ENCODE measurements around the gene ARHGAP4.

ARHGAP4 gene

DNA sequence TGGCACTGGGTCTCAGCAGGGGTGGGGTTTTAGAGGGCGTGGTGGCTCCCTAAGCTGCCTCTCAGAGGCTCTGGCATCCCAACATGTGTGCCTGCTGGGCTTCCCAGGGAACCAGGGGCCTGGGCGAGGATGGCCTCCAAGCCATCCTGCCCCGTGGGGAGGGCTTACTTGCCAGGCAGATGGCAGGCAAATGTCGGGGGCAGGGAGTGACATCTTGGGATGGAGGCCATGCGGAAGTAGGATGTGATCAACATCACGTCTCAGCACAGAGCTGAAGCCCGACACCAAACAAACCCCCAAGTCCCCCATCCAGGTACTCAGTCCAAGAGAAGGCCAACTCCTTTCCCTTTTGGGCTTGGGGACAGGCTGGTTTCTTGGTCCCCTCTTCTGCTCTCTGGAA lies 44.8 kb downstream of the ARHGAP4 start:
- no peaks in the 10 kb centered on the region for H3K4me1 ChIP-seq (ENCODE audit: insufficient read depth, low read length)
- no peak overlapping the region for H3K27ac ChIP-seq (ENCODE audit: low read depth, low read length)
- H3K9me3 ChIP-seq (ENCODE audit: low read length), result no peaks in the 10 kb centered on the region
- no peak overlapping the region for H3K4me3 ChIP-seq (ENCODE audit: low read depth in 1 of 2, low read length in 2 of 2)
- no peak overlapping the region for H3K9ac ChIP-seq (ENCODE audit: low read length)
- H3K27me3 ChIP-seq (ENCODE audit: control insufficient read depth in 1 of 2, insufficient read depth in 2 of 2, low read length in 2 of 2), result peaks cover 35 to 81% of the 10 kb centered on the region in 2 donors
- H3K36me3 ChIP-seq (ENCODE audit: insufficient read depth, low read length), result no peaks in the 10 kb centered on the region

DNA sequence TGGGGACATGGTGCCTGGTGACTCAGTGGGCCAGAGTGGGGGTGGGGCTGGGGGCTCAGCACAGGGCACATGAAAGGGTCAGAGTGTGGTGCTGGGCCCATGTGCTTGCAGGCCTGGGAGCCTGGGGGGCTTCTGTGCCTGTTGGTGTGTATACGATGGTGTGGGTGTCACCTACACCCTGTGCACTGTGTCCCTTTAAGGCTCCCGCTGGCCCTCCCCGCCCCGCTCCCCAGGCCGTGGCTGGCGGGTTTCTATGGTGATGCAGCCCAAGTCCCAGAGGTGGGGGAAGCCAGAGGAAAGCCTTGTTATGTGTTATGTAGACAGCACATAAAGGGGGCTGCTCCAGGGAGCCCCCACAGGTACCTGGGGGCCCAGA lies 45.6 kb downstream of the ARHGAP4 start:
- no peak overlapping the region for H3K9ac ChIP-seq (ENCODE audit: low read length)
- no peaks in the 10 kb centered on the region for H3K36me3 ChIP-seq (ENCODE audit: insufficient read depth, low read length)
- no peak overlapping the region for H3K4me3 ChIP-seq (ENCODE audit: low read depth in 1 of 2, low read length in 2 of 2)
- no peak overlapping the region for H3K27ac ChIP-seq (ENCODE audit: low read depth, low read length)
- peaks cover 38 to 86% of the 10 kb centered on the region in 2 donors for H3K27me3 ChIP-seq (ENCODE audit: control insufficient read depth in 1 of 2, insufficient read depth in 2 of 2, low read length in 2 of 2)
- H3K9me3 ChIP-seq (ENCODE audit: low read length), result no peaks in the 10 kb centered on the region
- no peaks in the 10 kb centered on the region for H3K4me1 ChIP-seq (ENCODE audit: insufficient read depth, low read length)

DNA sequence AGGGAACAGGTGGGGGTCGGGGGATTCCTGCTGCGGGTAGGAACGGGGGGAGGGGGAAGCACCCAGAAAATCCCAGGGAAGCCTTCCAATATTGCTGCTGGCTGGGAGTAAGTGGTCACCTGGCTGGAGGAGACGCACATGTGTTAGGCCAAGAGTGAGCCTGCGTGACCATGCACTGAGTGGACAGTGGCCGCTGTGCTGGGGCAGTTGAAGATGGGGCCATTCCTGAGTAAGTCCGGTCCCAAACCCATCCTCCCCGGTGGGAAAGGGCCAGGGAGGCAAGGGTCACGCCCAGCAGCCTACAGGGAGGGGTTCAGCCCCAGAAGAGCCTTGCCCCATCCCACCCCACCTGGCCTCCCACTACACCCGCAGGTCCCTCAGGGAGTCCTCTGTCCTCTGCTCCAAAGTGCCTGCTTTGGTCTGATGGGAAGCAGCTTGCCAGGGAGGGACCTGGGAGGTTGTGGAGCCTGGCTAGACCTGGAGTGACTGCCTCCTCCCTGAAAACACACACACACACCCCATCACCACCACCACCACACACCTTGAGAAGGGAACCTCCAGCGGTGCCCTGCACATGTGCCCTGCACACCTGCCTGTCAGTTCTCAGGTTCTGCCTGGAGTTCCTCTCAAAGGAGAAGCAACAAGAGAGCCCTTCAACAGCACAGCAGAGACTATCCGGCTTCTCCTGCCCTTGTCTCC lies 46.2 kb downstream of the ARHGAP4 start:
- Histone ChIP-seq H3K27me3 (ENCODE audit: control insufficient read depth in 1 of 2, insufficient read depth in 2 of 2, low read length in 2 of 2) (peaks cover 33 to 82% of the 10 kb centered on the region in 2 donors), H3K4me3 (ENCODE audit: low read depth in 1 of 2, low read length in 2 of 2) (no peak overlapping the region), H3K27ac (ENCODE audit: low read depth, low read length) (no peak overlapping the region), H3K9ac (ENCODE audit: low read length) (no peak overlapping the region), H3K36me3 (ENCODE audit: insufficient read depth, low read length) (no peaks in the 10 kb centered on the region), H3K4me1 (ENCODE audit: insufficient read depth, low read length) (no peaks in the 10 kb centered on the region), H3K9me3 (ENCODE audit: low read length) (no peaks in the 10 kb centered on the region)

DNA sequence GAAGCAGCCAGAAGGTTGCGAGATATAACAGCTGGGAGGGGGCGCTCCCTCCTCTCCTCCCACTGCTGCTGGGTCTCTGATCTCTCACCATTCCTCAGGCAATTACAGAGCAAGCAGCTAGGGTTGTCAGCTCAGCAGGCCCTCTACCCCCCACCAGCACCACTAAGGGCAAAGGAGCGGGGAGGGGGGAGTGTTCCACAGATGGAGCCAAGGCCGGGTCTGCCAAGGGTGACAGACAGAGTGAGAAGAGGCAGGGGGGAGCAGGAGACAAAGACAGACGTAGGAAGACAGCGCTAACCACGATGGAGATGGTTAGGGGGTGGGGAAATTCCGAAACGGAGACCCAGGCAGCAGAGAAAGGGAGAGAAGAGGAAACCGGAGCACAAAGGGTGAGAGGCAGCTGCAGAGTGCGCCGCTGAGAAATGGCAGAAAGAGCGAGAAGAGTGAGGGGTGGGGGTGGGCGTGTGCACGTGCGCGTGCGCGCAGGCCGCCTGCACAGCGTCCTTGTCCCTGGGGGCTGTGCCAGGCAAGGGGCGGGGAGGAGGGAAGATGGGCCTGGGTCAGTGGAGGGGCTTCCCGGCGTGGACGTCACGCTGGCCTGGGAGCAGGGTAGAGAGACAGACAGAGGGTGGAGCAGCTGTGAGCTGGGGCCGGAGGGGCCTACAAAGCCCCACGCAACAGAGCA lies 47.0 kb downstream of the ARHGAP4 start:
- H3K9me3 ChIP-seq (ENCODE audit: low read length), result no peaks in the 10 kb centered on the region
- no peaks in the 10 kb centered on the region for H3K4me1 ChIP-seq (ENCODE audit: insufficient read depth, low read length)
- no peaks in the 10 kb centered on the region for H3K36me3 ChIP-seq (ENCODE audit: insufficient read depth, low read length)
- peaks cover 25 to 80% of the 10 kb centered on the region in 2 donors for H3K27me3 ChIP-seq (ENCODE audit: control insufficient read depth in 1 of 2, insufficient read depth in 2 of 2, low read length in 2 of 2)
- no peak overlapping the region for H3K27ac ChIP-seq (ENCODE audit: low read depth, low read length)
- no peak overlapping the region for H3K4me3 ChIP-seq (ENCODE audit: low read depth in 1 of 2, low read length in 2 of 2)
- H3K9ac ChIP-seq (ENCODE audit: low read length), result no peak overlapping the region

DNA sequence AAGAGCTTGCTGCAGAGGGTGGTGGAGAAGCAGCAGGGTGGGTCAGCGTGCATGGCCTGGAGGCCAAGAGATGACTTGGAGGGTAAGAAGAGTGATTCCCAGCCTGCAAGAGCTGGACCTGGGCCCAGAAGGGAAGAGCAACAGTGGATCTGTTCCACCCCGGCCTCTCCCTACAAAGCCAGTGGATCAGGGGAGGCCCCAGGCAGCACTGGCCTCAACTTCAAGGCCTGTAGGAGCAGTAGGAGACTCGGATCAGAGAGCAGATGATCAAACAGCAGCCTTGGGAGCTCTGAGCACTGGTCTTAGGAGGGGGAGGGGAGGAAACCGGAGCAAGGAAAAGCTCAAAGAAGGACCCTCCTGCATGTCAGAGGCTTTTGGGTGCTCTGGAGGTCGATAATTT lies 47.7 kb downstream of the ARHGAP4 start:
- Histone ChIP-seq H3K9ac (ENCODE audit: low read length) (no peak overlapping the region), H3K27ac (ENCODE audit: low read depth, low read length) (no peak overlapping the region), H3K27me3 (ENCODE audit: control insufficient read depth in 1 of 2, insufficient read depth in 2 of 2, low read length in 2 of 2) (peaks cover 18 to 80% of the 10 kb centered on the region in 2 donors), H3K36me3 (ENCODE audit: insufficient read depth, low read length) (no peaks in the 10 kb centered on the region), H3K4me3 (ENCODE audit: low read depth in 1 of 2, low read length in 2 of 2) (no peak overlapping the region), H3K4me1 (ENCODE audit: insufficient read depth, low read length) (no peaks in the 10 kb centered on the region), H3K9me3 (ENCODE audit: low read length) (no peaks in the 10 kb centered on the region)

DNA sequence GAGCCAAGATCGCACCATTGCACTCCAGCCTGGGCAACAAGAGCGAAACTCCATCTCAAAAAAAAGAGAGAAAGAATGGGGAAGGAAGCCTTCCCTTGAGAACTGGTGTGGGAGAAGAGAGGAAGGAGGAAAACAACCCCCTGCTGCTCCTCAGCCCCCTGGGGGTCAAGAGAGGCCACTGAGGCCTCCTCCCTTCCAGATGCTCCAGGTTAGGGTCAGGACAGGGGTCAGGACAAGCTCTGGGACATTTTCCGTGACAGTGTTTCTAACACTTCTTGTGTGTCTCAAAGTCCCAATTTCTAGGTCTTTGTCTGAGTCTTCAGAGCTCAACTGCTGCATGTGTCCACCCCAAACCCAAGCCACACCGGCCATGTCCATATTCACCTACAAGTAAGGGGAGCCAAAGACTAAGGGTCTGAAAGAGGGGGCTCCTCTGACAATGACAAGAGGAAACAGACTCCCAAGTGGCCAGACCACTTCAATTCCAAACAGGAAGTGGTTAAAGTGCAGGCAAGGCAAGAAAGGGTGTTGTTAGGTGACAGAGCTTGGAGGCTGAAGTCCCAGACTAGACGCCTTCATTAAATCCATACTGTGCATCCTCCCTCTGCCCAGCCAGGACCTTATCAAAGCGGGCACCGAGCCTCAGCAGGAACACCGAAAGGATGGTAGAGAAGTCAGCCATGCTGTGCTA lies 48.3 kb downstream of the ARHGAP4 start:
- Histone ChIP-seq H3K4me3 (ENCODE audit: low read depth in 1 of 2, low read length in 2 of 2) (no peak overlapping the region), H3K36me3 (ENCODE audit: insufficient read depth, low read length) (no peaks in the 10 kb centered on the region), H3K9me3 (ENCODE audit: low read length) (no peaks in the 10 kb centered on the region), H3K27me3 (ENCODE audit: control insufficient read depth in 1 of 2, insufficient read depth in 2 of 2, low read length in 2 of 2) (peaks cover 18 to 79% of the 10 kb centered on the region in 2 donors), H3K4me1 (ENCODE audit: insufficient read depth, low read length) (no peaks in the 10 kb centered on the region), H3K9ac (ENCODE audit: low read length) (no peak overlapping the region), H3K27ac (ENCODE audit: low read depth, low read length) (no peak overlapping the region)

DNA sequence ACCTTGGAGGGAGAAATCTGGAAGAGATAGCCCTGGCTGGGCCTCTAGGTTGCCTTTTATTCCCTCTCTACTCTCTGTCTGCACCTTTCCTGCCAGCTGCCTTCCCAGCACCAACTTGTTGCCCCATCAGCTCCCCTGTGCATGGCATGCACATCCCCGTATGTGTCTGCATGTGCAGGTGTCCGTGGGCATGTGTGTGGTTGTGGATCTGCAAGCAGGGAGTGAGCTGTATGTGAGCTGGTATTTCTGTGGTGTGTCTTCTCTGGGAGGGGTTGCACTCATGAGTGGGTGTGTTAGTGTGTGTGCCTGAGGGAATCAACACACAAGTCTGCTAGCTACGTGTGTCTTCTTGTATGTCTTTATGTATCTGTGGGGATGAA lies 50.0 kb downstream of the ARHGAP4 start:
- Histone ChIP-seq H3K4me3 (ENCODE audit: low read depth in 1 of 2, low read length in 2 of 2) (no peak overlapping the region), H3K9me3 (ENCODE audit: low read length) (no peaks in the 10 kb centered on the region), H3K9ac (ENCODE audit: low read length) (no peak overlapping the region), H3K4me1 (ENCODE audit: insufficient read depth, low read length) (no peaks in the 10 kb centered on the region), H3K27me3 (ENCODE audit: control insufficient read depth in 1 of 2, insufficient read depth in 2 of 2, low read length in 2 of 2) (peaks cover 7 to 69% of the 10 kb centered on the region in 2 donors), H3K36me3 (ENCODE audit: insufficient read depth, low read length) (no peaks in the 10 kb centered on the region), H3K27ac (ENCODE audit: low read depth, low read length) (no peak overlapping the region)

DNA sequence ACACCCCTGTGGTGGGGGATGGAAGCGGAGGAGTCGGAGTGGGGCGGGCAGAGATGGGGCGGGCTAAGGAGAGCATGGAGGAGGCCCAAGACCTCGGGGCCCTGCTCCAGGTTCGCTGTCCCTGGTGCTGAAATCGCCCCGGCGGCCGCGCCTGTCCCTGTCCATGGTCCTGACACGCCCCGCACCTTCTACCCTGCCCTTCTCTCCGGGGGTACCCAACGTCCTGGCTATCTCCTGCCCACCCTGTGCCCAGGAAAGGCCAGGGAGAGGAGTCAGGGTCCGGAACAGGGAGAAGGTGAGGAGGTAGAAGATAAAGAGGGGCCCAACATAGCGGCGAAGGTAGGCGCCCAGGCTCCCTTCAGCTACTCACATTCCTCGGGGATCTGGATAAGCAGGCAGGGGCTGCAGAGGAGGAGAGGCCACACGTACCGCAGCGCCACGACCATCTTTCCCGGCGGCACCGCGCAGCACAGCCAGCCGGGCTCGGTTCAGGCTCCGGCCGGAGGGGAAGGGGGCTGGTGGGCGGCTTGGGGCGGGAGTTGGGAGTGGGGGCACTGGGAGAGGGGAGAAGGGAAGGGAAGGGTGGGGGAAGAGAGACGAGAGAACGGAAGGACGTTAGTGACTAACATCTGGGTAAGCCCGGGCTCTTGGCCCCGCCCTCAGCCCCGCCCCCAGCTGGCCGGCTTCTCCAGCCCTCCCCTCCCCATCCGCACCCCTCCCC lies 50.5 kb downstream of the ARHGAP4 start:
- H3K27me3 ChIP-seq (ENCODE audit: control insufficient read depth in 1 of 2, insufficient read depth in 2 of 2, low read length in 2 of 2), result peaks cover 4 to 64% of the 10 kb centered on the region in 2 donors
- no peak overlapping the region for H3K27ac ChIP-seq (ENCODE audit: low read depth, low read length)
- H3K4me1 ChIP-seq (ENCODE audit: insufficient read depth, low read length), result no peaks in the 10 kb centered on the region
- H3K9ac ChIP-seq (ENCODE audit: low read length), result no peak overlapping the region
- H3K9me3 ChIP-seq (ENCODE audit: low read length), result no peaks in the 10 kb centered on the region
- no peak overlapping the region for H3K4me3 ChIP-seq (ENCODE audit: low read depth in 1 of 2, low read length in 2 of 2)
- no peaks in the 10 kb centered on the region for H3K36me3 ChIP-seq (ENCODE audit: insufficient read depth, low read length)

DNA sequence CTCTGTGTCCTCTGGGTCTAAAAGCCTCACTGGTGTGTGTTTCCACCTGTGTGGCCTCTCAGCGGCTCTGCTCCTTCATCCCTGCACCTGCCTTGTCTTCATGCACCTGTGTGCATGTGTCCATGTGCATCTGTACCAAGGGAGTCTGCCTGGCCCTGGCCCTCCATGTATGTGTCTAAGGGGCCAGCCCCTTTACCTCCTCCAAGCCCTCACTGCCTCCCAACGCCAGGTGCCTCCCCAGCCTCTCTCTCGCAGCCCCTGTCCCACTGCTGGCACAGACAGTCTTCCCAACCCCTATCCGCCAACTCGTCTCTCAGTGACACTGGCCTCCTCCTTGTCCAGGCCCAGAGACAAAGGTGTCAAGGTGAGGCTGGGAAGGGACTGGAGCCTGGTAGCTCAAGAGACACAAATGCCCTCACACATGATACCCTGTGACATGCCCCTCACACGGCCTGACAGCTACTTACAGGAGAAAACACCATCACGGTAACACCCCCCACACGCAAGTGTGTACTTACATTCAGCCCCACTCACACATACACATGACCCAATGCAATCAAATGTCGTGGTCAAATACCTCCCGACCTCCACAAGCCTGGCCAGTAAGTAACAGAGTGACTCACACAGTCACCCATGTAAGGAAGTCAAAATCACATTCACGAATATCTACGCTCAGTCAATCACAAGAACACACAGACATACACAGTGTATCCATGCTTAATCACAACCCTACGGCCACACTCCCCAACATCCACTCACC lies 51.5 kb downstream of the ARHGAP4 start:
- peaks cover 4 to 63% of the 10 kb centered on the region in 2 donors for H3K27me3 ChIP-seq (ENCODE audit: control insufficient read depth in 1 of 2, insufficient read depth in 2 of 2, low read length in 2 of 2)
- no peak overlapping the region for H3K9ac ChIP-seq (ENCODE audit: low read length)
- H3K4me1 ChIP-seq (ENCODE audit: insufficient read depth, low read length), result no peaks in the 10 kb centered on the region
- H3K27ac ChIP-seq (ENCODE audit: low read depth, low read length), result no peak overlapping the region
- H3K36me3 ChIP-seq (ENCODE audit: insufficient read depth, low read length), result no peaks in the 10 kb centered on the region
- H3K4me3 ChIP-seq (ENCODE audit: low read depth in 1 of 2, low read length in 2 of 2), result no peak overlapping the region
- H3K9me3 ChIP-seq (ENCODE audit: low read length), result no peaks in the 10 kb centered on the region

DNA sequence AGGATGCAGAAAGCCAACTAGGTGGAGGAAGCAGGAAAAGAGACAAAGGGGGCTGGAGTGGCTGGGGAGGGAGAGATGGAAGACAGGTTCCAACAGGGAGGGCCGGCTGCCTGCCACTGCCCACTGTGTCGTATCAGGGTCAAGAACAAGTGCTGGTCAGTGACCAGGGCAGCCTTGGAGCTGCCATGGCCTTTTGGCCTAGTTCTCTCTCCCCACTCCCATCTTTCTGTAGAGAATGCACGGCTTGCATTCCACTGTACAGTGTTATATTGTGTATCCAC lies 52.0 kb downstream of the ARHGAP4 start:
- H3K4me3 ChIP-seq (ENCODE audit: low read depth in 1 of 2, low read length in 2 of 2), result no peak overlapping the region
- no peaks in the 10 kb centered on the region for H3K4me1 ChIP-seq (ENCODE audit: insufficient read depth, low read length)
- no peak overlapping the region for H3K9ac ChIP-seq (ENCODE audit: low read length)
- H3K27me3 ChIP-seq (ENCODE audit: control insufficient read depth in 1 of 2, insufficient read depth in 2 of 2, low read length in 2 of 2), result peaks cover 4 to 61% of the 10 kb centered on the region in 2 donors
- no peaks in the 10 kb centered on the region for H3K9me3 ChIP-seq (ENCODE audit: low read length)
- no peak overlapping the region for H3K27ac ChIP-seq (ENCODE audit: low read depth, low read length)
- no peaks in the 10 kb centered on the region for H3K36me3 ChIP-seq (ENCODE audit: insufficient read depth, low read length)

Data from muscle layer of colon (tissue), 2 donors.